ENCODE measurements around the gene CUX1.
"Not testable (repeated sequence)": the region's sequence is repeated elsewhere in the genome, so short reads cannot be mapped to it uniquely, and the experiment has no call there.

The CUX1 gene

GRCh38 chr7:101910991-101911799, 93.8 kb downstream of the CUX1 start:
- no peak overlapping the region for H3K27ac Mint-ChIP-seq
- H3K4me1 Mint-ChIP-seq, result peaks cover 8% of the 10 kb centered on the region
- H3K36me3 Mint-ChIP-seq (ENCODE audit: low read depth), result no peaks in the 10 kb centered on the region
- no peaks in the 10 kb centered on the region for H3K9me3 Mint-ChIP-seq
- H3K27me3 Mint-ChIP-seq, result no peaks in the 10 kb centered on the region
- no peak for DNase-seq
- no peak for ATAC-seq
- no peak overlapping the region for H3K4me3 Mint-ChIP-seq

- no peak for ATAC-seq
- Mint-ChIP-seq H3K27ac (no peak overlapping the region), H3K9me3 (no peaks in the 10 kb centered on the region), H3K4me3 (no peak overlapping the region), H3K27me3 (no peaks in the 10 kb centered on the region), H3K36me3 (ENCODE audit: low read depth) (peaks cover 3% of the 10 kb centered on the region), H3K4me1 (peaks cover 8% of the 10 kb centered on the region)
- no peak for DNase-seq
These were observed 94.6 kb downstream of the CUX1 start for GRCh38 chr7:101911800-101912715.

GRCh38 chr7:101912716-101913110, 95.3 kb downstream of the CUX1 start:
- Mint-ChIP-seq H3K36me3 (ENCODE audit: low read depth) (peaks cover 4% of the 10 kb centered on the region), H3K27ac (no peak overlapping the region), H3K27me3 (no peaks in the 10 kb centered on the region), H3K4me3 (no peak overlapping the region), H3K9me3 (no peaks in the 10 kb centered on the region), H3K4me1 (peaks cover 8% of the 10 kb centered on the region)
- ATAC-seq (no peak), DNase-seq (no peak)

GRCh38 chr7:101913247-101913721, 95.9 kb downstream of the CUX1 start:
- Mint-ChIP-seq H3K4me1 (peaks cover 8% of the 10 kb centered on the region), H3K27ac (no peak overlapping the region), H3K27me3 (no peaks in the 10 kb centered on the region), H3K36me3 (ENCODE audit: low read depth) (peaks cover 4% of the 10 kb centered on the region), H3K9me3 (no peaks in the 10 kb centered on the region), H3K4me3 (no peak overlapping the region)
- DNase-seq, result no peak
- ATAC-seq, result peak; percentile 27

GRCh38 chr7:101913851-101914250, 96.4 kb downstream of the CUX1 start:
- ATAC-seq, result no peak
- no peak for DNase-seq
- Mint-ChIP-seq H3K36me3 (ENCODE audit: low read depth) (peaks cover 4% of the 10 kb centered on the region), H3K27ac (no peak overlapping the region), H3K9me3 (no peaks in the 10 kb centered on the region), H3K27me3 (no peaks in the 10 kb centered on the region), H3K4me3 (no peak overlapping the region), H3K4me1 (peaks cover 8% of the 10 kb centered on the region)

- no peak overlapping the region for H3K4me3 Mint-ChIP-seq
- no peak for ATAC-seq
- peaks cover 4% of the 10 kb centered on the region for H3K36me3 Mint-ChIP-seq (ENCODE audit: low read depth)
- peaks cover 8% of the 10 kb centered on the region for H3K4me1 Mint-ChIP-seq
- H3K27ac Mint-ChIP-seq, result no peak overlapping the region
- no peaks in the 10 kb centered on the region for H3K9me3 Mint-ChIP-seq
- H3K27me3 Mint-ChIP-seq, result no peaks in the 10 kb centered on the region
- DNase-seq, result no peak
These were observed 97.6 kb downstream of the CUX1 start for GRCh38 chr7:101915000-101915399.

- Mint-ChIP-seq H3K27me3 (no peaks in the 10 kb centered on the region), H3K4me1 (peaks cover 8% of the 10 kb centered on the region), H3K36me3 (ENCODE audit: low read depth) (peaks cover 4% of the 10 kb centered on the region), H3K4me3 (no peak overlapping the region), H3K9me3 (no peaks in the 10 kb centered on the region), H3K27ac (no peak overlapping the region)
- DNase-seq, result no peak
- no peak for ATAC-seq
These were observed 98.8 kb downstream of the CUX1 start for GRCh38 chr7:101916041-101916800.

- peaks cover 7% of the 10 kb centered on the region for H3K4me1 Mint-ChIP-seq
These were observed 99.5 kb downstream of the CUX1 start for GRCh38 chr7:101916876-101917275.

GRCh38 chr7:101917566-101917965, 100.1 kb downstream of the CUX1 start:
- Mint-ChIP-seq H3K4me3 (no peak overlapping the region), H3K27me3 (no peaks in the 10 kb centered on the region), H3K36me3 (ENCODE audit: low read depth) (peaks cover 4% of the 10 kb centered on the region), H3K4me1 (peaks cover 6% of the 10 kb centered on the region), H3K9me3 (no peaks in the 10 kb centered on the region), H3K27ac (no peak overlapping the region)
- DNase-seq (no peak), ATAC-seq (no peak)

More at GRCh38 chr7:101916876-101917275, 99.5 kb downstream of the CUX1 start:
- Mint-ChIP-seq H3K9me3 (no peaks in the 10 kb centered on the region), H3K36me3 (ENCODE audit: low read depth) (peaks cover 4% of the 10 kb centered on the region), H3K27ac (no peak overlapping the region), H3K27me3 (no peaks in the 10 kb centered on the region), H3K4me3 (no peak overlapping the region)
- no peak for DNase-seq
- ATAC-seq, result no peak

GRCh38 chr7:101918426-101918825, 101.0 kb downstream of the CUX1 start:
- Mint-ChIP-seq H3K4me1 (peaks cover 7% of the 10 kb centered on the region), H3K4me3 (no peak overlapping the region), H3K36me3 (ENCODE audit: low read depth) (peaks cover 4% of the 10 kb centered on the region), H3K9me3 (no peaks in the 10 kb centered on the region), H3K27ac (no peak overlapping the region), H3K27me3 (no peaks in the 10 kb centered on the region)
- ATAC-seq (no peak), DNase-seq (no peak)

GRCh38 chr7:101919363-101920115, 102.1 kb downstream of the CUX1 start:
- peaks cover 9% of the 10 kb centered on the region for H3K4me1 Mint-ChIP-seq
- H3K27me3 Mint-ChIP-seq, result no peaks in the 10 kb centered on the region
- no peak overlapping the region for H3K27ac Mint-ChIP-seq
- peaks cover 4% of the 10 kb centered on the region for H3K36me3 Mint-ChIP-seq (ENCODE audit: low read depth)
- H3K4me3 Mint-ChIP-seq, result no peak overlapping the region
- DNase-seq (no peak), ATAC-seq (no peak)
- H3K9me3 Mint-ChIP-seq, result no peaks in the 10 kb centered on the region

- DNase-seq (no peak), ATAC-seq (no peak)
- Mint-ChIP-seq H3K9me3 (no peaks in the 10 kb centered on the region), H3K36me3 (ENCODE audit: low read depth) (peaks cover 4% of the 10 kb centered on the region), H3K4me1 (peaks cover 11% of the 10 kb centered on the region), H3K4me3 (no peak overlapping the region), H3K27me3 (no peaks in the 10 kb centered on the region), H3K27ac (no peak overlapping the region)
These were observed 103.6 kb downstream of the CUX1 start for GRCh38 chr7:101921061-101921460.

- H3K4me1 Mint-ChIP-seq, result peaks cover 11% of the 10 kb centered on the region
- ATAC-seq; H3K9me3 Mint-ChIP-seq; H3K27ac Mint-ChIP-seq; H3K36me3 Mint-ChIP-seq (ENCODE audit: low read depth); H3K4me3 Mint-ChIP-seq; H3K27me3 Mint-ChIP-seq; DNase-seq: not testable (repeated sequence)
These were observed 104.4 kb downstream of the CUX1 start for GRCh38 chr7:101921546-101922489.

All from activated naive CD8-positive, alpha-beta T cell treated with anti-CD3 and anti-CD28 coated beads, Interleukin-2, amount 50 U/mL, for 24 hours (primary cell).